B cell (primary cell): Measurements from ENCODE around the gene KIF26B. TPM values are rescaled to one million over a fixed set of nuclear protein-coding genes. Genes with fewer than 3 reads are reported as not detected.

Experiments used
- ATAC-seq: fragments of 200-7000 bp; cut with Tn5 transposase; one replicate; pipeline ENCODE4 v1.10.0; 2021; ENCODE audit warnings: low read depth, mild to moderate bottlenecking, moderate number of reproducible peaks, moderate library complexity
- CTCF ChIA-PET: fragments of 350-600 bp; sonication (Branson Sonifier 250); formaldehyde crosslinking; loops from one replicate; lab custom pipeline; 2021; ENCODE audit warnings: antibody characterized with exemption, inconsistent platforms; lab: Charles Lee
- POLR2A ChIA-PET: fragments of 350-600 bp; sonication (Branson Sonifier 250); formaldehyde crosslinking; loops from one replicate; lab custom pipeline; 2021; ENCODE audit warnings: antibody characterized with exemption; lab: Charles Lee
- DNase-seq: peaks from one replicate; pipeline ENCODE4 v3.0.0; 2013
- H2AFZ ChIP-seq: 2 replicates; pipeline ENCODE4 v1.6.1; 2012; ENCODE audit warnings: mild to moderate bottlenecking, low read depth, low read length; ENCODE audit not compliant: insufficient read depth, poor library complexity, severe bottlenecking
- H3K27ac ChIP-seq, 2 donors: 1 replicate in 1 of 2; 2 replicates in 1 of 2; pipeline ENCODE4 v1.5.1; 2012 to 2013; ENCODE audit warnings: low read length in 2 of 2, mild to moderate bottlenecking in 2 of 2, moderate library complexity in 1 of 2
- H3K27me3 ChIP-seq, 4 experiments: fragments of 200-600 bp in 1 of 4; sonication (generic) in 1 of 4; replicated peaks in 1 of 4; 1 replicate in 2 of 4; 2 replicates in 2 of 4; pipeline versions ENCODE4 v1.6.1 to v1.7.0; 2013 to 2016; ENCODE audit warnings: low read length in 3 of 4, mild to moderate bottlenecking in 2 of 4, mixed read lengths in 1 of 4, moderate library complexity in 1 of 4; ENCODE audit not compliant: insufficient read depth in 4 of 4, control insufficient read depth in 3 of 4; ENCODE audit errors: control extremely low read depth in 1 of 4
- H3K36me3 ChIP-seq, 2 experiments: replicated peaks in 1 of 2; 1 replicate in 1 of 2; 2 replicates in 1 of 2; pipeline versions ENCODE4 v1.6.1 to v1.7.1; 2013; ENCODE audit warnings: low read length in 1 of 2; ENCODE audit not compliant: insufficient read depth in 2 of 2, control insufficient read depth in 1 of 2; ENCODE audit errors: control extremely low read depth in 1 of 2, extremely low read depth in 1 of 2
- H3K4me1 ChIP-seq, 2 donors: fragments of 200-600 bp in 1 of 2; sonication (generic) in 1 of 2; 1 replicate in 1 of 2; 2 replicates in 1 of 2; pipeline versions ENCODE4 v1.5.1 to v1.6.1; 2013 to 2017; ENCODE audit warnings: low read length in 2 of 2; ENCODE audit not compliant: control insufficient read depth in 2 of 2, insufficient read depth in 2 of 2
- H3K4me2 ChIP-seq: replicated peaks from 2 replicates; pipeline ENCODE3; 2012; ENCODE audit warnings: mild to moderate bottlenecking, low read depth, low read length; ENCODE audit not compliant: poor library complexity, severe bottlenecking
- H3K4me3 ChIP-seq, 5 experiments: fragments of 200-600 bp in 1 of 5; sonication (generic) in 1 of 5; 1 replicate in 3 of 5; 2 replicates in 2 of 5; pipeline versions ENCODE4 v1.5.1 to v1.7.0; 2011 to 2016; ENCODE audit warnings: low read length in 4 of 5, mild to moderate bottlenecking in 4 of 5, low read depth in 2 of 5, control low read depth in 1 of 5, moderate library complexity in 1 of 5; ENCODE audit not compliant: insufficient read depth in 1 of 5; ENCODE audit errors: control extremely low read depth in 1 of 5, extremely low read depth in 1 of 5
- H3K79me2 ChIP-seq: fragments of 200-600 bp; sonication (generic); one replicate; pipeline ENCODE4 v1.6.0; 2016; ENCODE audit warnings: low read length; ENCODE audit not compliant: control insufficient read depth, insufficient read depth
- H3K9ac ChIP-seq: fragments of 200-600 bp; sonication (generic); 2 replicates; pipeline ENCODE4 v1.6.1; 2017; ENCODE audit warnings: mild to moderate bottlenecking, low read length, moderate library complexity
- H3K9me3 ChIP-seq, 3 donors: one replicate each; pipeline versions ENCODE4 v1.6.1 to v1.7.1; 2013; ENCODE audit warnings: low read length in 2 of 3; ENCODE audit not compliant: control insufficient read depth in 2 of 3, insufficient read depth in 1 of 3; ENCODE audit errors: control extremely low read depth in 1 of 3
- H4K20me1 ChIP-seq: 2 replicates; pipeline ENCODE4 v1.6.0; 2012; ENCODE audit warnings: mild to moderate bottlenecking, low read length; ENCODE audit not compliant: insufficient read depth, control insufficient read depth, poor library complexity, severe bottlenecking
- H3K27ac Mint-ChIP-seq: one replicate; pipeline ENCODE4 v1.8.0; 2021; ENCODE audit warnings: mixed read lengths
- H3K27me3 Mint-ChIP-seq: one replicate; pipeline ENCODE4 v1.8.0; 2021; ENCODE audit warnings: mixed read lengths
- H3K4me1 Mint-ChIP-seq: one replicate; pipeline ENCODE4 v1.8.0; 2021; ENCODE audit warnings: mixed read lengths
- H3K4me3 Mint-ChIP-seq: one replicate; pipeline ENCODE4 v1.8.0; 2021; ENCODE audit warnings: mixed read lengths
- H3K9me3 Mint-ChIP-seq: one replicate; pipeline ENCODE4 v1.8.0; 2022; ENCODE audit warnings: mixed read lengths; ENCODE audit not compliant: insufficient read depth
- CTCF ChIP-seq: fragments of 200-600 bp; IDR thresholded peaks from one replicate; pipeline ENCODE4 v1.8.0; 2022; ENCODE audit warnings: antibody characterized with exemption, mild to moderate bottlenecking
- EZH2 ChIP-seq: IDR thresholded peaks from 2 replicates; pipeline ENCODE4 v1.6.1; 2012; ENCODE audit warnings: borderline replicate concordance, low read depth, mild to moderate bottlenecking, moderate library complexity, low read length; ENCODE audit not compliant: insufficient read depth, poor library complexity, severe bottlenecking
- WGBS: methylation state at CpG from one replicate; pipeline ENCODE4 v1.1.5; 2013; ENCODE audit warnings: missing lambda C conversion rate; ENCODE audit not compliant: insufficient coverage; 5-methylcytosine and 5-hydroxymethylcytosine counted together
- intact Hi-C: fragments of 100-400 bp; cut with micrococcal nuclease; formaldehyde crosslinking; loops from one replicate; pipeline ENCODE4 v1.10.0; 2022
- polyA plus RNA-seq: library from polyadenylated mRNA; depleted of rRNA; stranded (reverse); fragments of >200 nt; gene quantifications from 2 replicates; pipeline ENCODE4 v1.2.3, GENCODE V29; 2012
- total RNA-seq, 2 donors: library from RNA; stranded (reverse); fragments of 120-200 nt in 1 of 2; gene quantifications; 1 replicate in 1 of 2; 2 replicates in 1 of 2; pipeline versions ENCODE4 v1.2.3 to v1.2.4, GENCODE V29; 2013 to 2022

KIF26B gene
- total and polyA plus RNA-seq, 2 donors (not counting 1 experiment from before 2014, with no cell fraction given), result 0.62 TPM; not detected in 1

GRCh38 chr1:245684166-245684565 lies 529.4 kb downstream of the KIF26B start:
- Mint-ChIP-seq H3K4me1 (peaks cover 22% of the 10 kb centered on the region), H3K27me3 (peaks cover 4% of the 10 kb centered on the region), H3K9me3 (no peaks in the 10 kb centered on the region), H3K4me3 (no peak overlapping the region), H3K27ac (no peak overlapping the region)
- WGBS, result 96% methylated on average over 19 of the region's 19 CpGs
- H3K79me2 ChIP-seq, result no peaks in the 10 kb centered on the region
- no peak overlapping the region for H3K4me2 ChIP-seq
- ChIA-PET CTCF (no interaction called here), POLR2A (no interaction called here)
- H3K36me3 ChIP-seq, result no peaks in the 10 kb centered on the region
- peaks cover 0 to 9% (median 0%) of the 10 kb centered on the region in 3 donors for H3K9me3 ChIP-seq
- peaks cover 0 to 2% (median under 1%) of the 10 kb centered on the region in 4 experiments for H3K27me3 ChIP-seq
- H4K20me1 ChIP-seq, result no peaks in the 10 kb centered on the region
- intact Hi-C loops, result no loop called here
- H3K9ac ChIP-seq, result no peak overlapping the region
- TF ChIP-seq CTCF (no peak), EZH2 (no peak)
- H3K27ac ChIP-seq, result no peak overlapping the region
- H3K4me3 ChIP-seq, result no peak overlapping the region
- DNase-seq, result no peak
- H2AFZ ChIP-seq, result no peak overlapping the region
- H3K4me1 ChIP-seq, result peaks cover 18 to 26% of the 10 kb centered on the region in 2 donors
- no peak for ATAC-seq

GRCh38 chr1:245684571-245684970 lies 529.8 kb downstream of the KIF26B start:
- H3K4me1 Mint-ChIP-seq, result peaks cover 21% of the 10 kb centered on the region
- peaks cover 0 to 2% (median under 1%) of the 10 kb centered on the region in 4 experiments for H3K27me3 ChIP-seq
- peaks cover 0 to 9% (median 0%) of the 10 kb centered on the region in 3 donors for H3K9me3 ChIP-seq
- 95% methylated on average over 5 of the region's 7 CpGs for WGBS
- H3K27me3 Mint-ChIP-seq, result peaks cover 8% of the 10 kb centered on the region
- no peaks in the 10 kb centered on the region for H4K20me1 ChIP-seq
- H2AFZ ChIP-seq, result no peak overlapping the region
- DNase-seq (no peak), ATAC-seq (no peak)
- no peak overlapping the region for H3K27ac Mint-ChIP-seq
- H3K4me1 ChIP-seq, result peaks cover 18 to 24% of the 10 kb centered on the region in 2 donors
- H3K9me3 Mint-ChIP-seq, result no peaks in the 10 kb centered on the region
- CTCF ChIA-PET, result no interaction called here
- H3K4me3 Mint-ChIP-seq, result no peak overlapping the region
- intact Hi-C loops, result no loop called here
- H3K36me3 ChIP-seq, result no peaks in the 10 kb centered on the region
- POLR2A ChIA-PET, result no interaction called here
- H3K9ac ChIP-seq, result no peak overlapping the region
- H3K4me2 ChIP-seq, result no peak overlapping the region
- H3K79me2 ChIP-seq, result no peaks in the 10 kb centered on the region
- no peak overlapping the region for H3K4me3 ChIP-seq
- no peak overlapping the region for H3K27ac ChIP-seq
- no peak for TF ChIP-seq CTCF
- no peak for TF ChIP-seq EZH2
